ENCODE measurements around the gene PLAC9. TPM values are rescaled to one million over a fixed set of nuclear protein-coding genes. Genes with fewer than 3 reads are reported as not detected.

PLAC9 gene
- total RNA-seq, 1 experiment from 2014 or later = not detected

DNA sequence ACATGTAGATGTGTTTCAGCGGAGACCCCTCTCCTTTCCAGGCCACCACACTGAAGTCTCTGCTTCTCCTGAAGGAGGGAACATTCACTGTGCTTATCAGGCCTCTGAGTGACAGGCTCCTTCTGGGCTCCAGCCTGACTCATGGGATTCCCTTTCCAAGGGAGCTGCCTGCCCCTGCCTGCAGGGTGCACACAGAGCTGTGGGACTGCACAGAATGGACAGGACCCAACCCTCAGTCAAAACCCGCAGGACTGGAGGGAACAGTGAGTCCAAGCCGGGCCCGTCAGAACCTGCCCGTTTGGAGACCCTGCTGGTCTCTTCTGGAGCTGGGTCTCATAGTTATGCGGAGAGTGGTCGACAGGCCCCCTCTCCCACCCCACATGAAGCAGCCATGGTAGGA is 32.6 kb downstream of the PLAC9 start:
- intact Hi-C loops (cut with micrococcal nuclease; ENCODE audit: unreplicated experiment) = no loop called here
- no peaks in the 10 kb centered on the region for H3K9me3 ChIP-seq
- BruUV-seq (replicated peaks) = no TSS peak
- H3K36me3 ChIP-seq (ENCODE audit: control insufficient read depth, insufficient read depth, low read length) = peaks cover 8% of the 10 kb centered on the region
- no peak overlapping the region for H3K4me3 Mint-ChIP-seq (ENCODE audit: unreplicated experiment)
- H3K9me3 Mint-ChIP-seq (ENCODE audit: unreplicated experiment) = no peaks in the 10 kb centered on the region
- POLR2A ChIA-PET = no interaction called here
- CTCF ChIA-PET = no interaction called here
- peaks cover 93% of the 10 kb centered on the region for H3K36me3 Mint-ChIP-seq (ENCODE audit: insufficient read depth, unreplicated experiment)
- H3K27me3 ChIP-seq (replicated peaks; ENCODE audit: control insufficient read depth, insufficient read depth, low read length) = no peaks in the 10 kb centered on the region
- TF ChIP-seq, protein P1, sequence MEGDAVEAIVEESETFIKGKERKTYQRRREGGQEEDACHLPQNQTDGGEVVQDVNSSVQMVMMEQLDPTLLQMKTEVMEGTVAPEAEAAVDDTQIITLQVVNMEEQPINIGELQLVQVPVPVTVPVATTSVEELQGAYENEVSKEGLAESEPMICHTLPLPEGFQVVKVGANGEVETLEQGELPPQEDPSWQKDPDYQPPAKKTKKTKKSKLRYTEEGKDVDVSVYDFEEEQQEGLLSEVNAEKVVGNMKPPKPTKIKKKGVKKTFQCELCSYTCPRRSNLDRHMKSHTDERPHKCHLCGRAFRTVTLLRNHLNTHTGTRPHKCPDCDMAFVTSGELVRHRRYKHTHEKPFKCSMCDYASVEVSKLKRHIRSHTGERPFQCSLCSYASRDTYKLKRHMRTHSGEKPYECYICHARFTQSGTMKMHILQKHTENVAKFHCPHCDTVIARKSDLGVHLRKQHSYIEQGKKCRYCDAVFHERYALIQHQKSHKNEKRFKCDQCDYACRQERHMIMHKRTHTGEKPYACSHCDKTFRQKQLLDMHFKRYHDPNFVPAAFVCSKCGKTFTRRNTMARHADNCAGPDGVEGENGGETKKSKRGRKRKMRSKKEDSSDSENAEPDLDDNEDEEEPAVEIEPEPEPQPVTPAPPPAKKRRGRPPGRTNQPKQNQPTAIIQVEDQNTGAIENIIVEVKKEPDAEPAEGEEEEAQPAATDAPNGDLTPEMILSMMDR (IDR thresholded peaks at IDR 0.05; ENCODE audit: insufficient read depth in 1 of 2, low read depth in 1 of 2, low read length in 1 of 2, severe bottlenecking in 1 of 2, unreplicated experiment in 1 of 2) = peak in 1 of 2 experiments; percentile 23
- no peak overlapping the region for H3K4me3 ChIP-seq (ENCODE audit: low read depth, low read length)
- no peak overlapping the region for H3K27ac Mint-ChIP-seq (ENCODE audit: unreplicated experiment)
- DNase-seq = peak in 1 of 2 experiments; percentile 23
- peaks cover 22% of the 10 kb centered on the region for H3K4me1 Mint-ChIP-seq (ENCODE audit: low read depth, unreplicated experiment)
- H3K4me1 ChIP-seq = no peaks in the 10 kb centered on the region; the same call in 1 of the 2 replicates
- no peaks in the 10 kb centered on the region for H3K27me3 Mint-ChIP-seq (ENCODE audit: insufficient read depth, unreplicated experiment)

DNA sequence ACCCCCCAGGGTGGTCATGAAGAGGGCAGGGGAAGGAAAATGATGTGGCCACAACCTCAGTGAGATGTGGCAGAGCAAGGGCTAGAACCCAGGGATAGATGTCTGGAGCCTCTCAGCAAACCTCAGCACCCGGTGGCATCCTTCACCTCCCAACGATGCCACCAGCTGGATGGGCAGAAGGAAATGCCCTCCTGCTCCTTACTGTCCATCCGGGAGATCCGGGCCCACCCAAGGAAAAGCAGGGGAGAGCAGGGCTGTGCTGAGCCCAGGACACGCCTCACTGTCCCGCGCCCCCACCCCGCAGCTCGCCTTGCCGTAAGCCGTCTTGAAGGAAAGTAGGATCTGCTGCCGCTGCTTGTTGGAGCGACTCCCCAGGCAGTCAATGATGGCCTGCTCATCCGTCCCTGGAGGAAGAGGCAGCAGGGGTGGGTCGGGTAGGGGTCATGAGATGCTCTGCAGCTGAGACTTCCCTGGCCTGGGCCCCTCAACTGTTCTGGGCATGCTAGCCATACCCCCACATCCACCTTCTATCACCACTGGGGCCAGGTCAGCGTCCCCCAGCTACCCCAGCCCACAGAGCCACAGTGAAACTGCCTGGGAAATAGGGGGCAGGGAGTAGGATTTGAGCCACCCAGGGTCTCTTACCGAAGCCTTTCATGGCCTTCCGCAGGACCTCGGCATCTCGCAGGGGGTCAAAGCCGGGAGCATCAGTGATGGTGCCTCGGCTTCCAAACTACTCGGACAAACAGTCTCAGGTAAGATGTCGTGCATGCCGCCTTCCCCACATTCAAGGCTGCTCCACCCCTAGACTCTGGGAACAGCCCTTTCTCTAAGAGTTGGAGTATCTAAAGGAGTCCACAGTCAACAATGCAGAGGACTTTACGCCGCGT is 34.3 kb downstream of the PLAC9 start:
- Histone ChIP-seq H3K27me3 (replicated peaks; ENCODE audit: control insufficient read depth, insufficient read depth, low read length) (no peaks in the 10 kb centered on the region), H3K4me1 (peaks cover 2% of the 10 kb centered on the region), H3K9me3 (no peaks in the 10 kb centered on the region), H3K36me3 (ENCODE audit: control insufficient read depth, insufficient read depth, low read length) (peaks cover 10% of the 10 kb centered on the region), H3K4me3 (ENCODE audit: low read depth, low read length) (no peak overlapping the region)
- Mint-ChIP-seq H3K27ac (ENCODE audit: unreplicated experiment) (no peak overlapping the region), H3K27me3 (ENCODE audit: insufficient read depth, unreplicated experiment) (no peaks in the 10 kb centered on the region), H3K4me1 (ENCODE audit: low read depth, unreplicated experiment) (peaks cover 31% of the 10 kb centered on the region), H3K36me3 (ENCODE audit: insufficient read depth, unreplicated experiment) (peaks cover 90% of the 10 kb centered on the region), H3K4me3 (ENCODE audit: unreplicated experiment) (no peak overlapping the region), H3K9me3 (ENCODE audit: unreplicated experiment) (no peaks in the 10 kb centered on the region)
- TF ChIP-seq, protein P1 (IDR thresholded peaks at IDR 0.05; ENCODE audit: insufficient read depth in 1 of 2, low read depth in 1 of 2, low read length in 1 of 2, severe bottlenecking in 1 of 2, unreplicated experiment in 1 of 2) = no peak
- no peak for DNase-seq
- no TSS peak for BruUV-seq (replicated peaks)
- intact Hi-C loops (cut with micrococcal nuclease; ENCODE audit: unreplicated experiment) = no loop called here
- CTCF ChIA-PET = no interaction called here
- POLR2A ChIA-PET = no interaction called here

DNA sequence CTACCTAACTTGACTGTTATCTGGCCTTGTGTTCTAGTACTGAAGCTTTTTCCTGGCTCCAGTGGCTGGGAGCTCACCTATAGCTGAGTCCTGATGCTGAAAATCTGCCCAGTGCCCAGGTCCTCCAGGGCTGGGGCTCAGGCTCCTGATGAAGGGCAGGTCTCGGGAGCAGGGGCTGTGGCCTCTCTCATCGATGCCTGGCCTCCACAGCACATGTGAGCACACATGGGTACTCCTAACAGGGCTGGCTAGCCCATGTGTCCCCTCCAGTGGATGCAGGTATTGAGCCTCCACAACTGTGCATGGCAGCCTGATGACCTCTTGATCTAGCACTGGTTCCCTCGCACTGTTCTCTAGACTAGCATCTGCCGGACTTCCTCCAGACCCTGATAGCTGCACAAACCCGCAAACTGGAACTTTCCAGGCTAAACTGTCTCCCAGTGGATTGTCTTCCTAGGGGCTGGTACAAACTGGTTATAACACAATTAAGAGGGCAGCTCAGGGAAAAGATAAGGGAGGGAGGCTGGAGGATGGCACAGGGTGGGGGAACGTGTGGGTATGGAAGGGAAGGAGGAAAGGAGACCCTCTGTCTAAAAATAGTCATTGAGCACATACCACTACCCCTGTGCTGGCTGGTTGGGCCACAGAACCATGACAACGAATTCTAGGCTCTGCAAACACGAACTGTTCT is 35.1 kb downstream of the PLAC9 start:
- Mint-ChIP-seq H3K9me3 (ENCODE audit: unreplicated experiment) (no peaks in the 10 kb centered on the region), H3K4me1 (ENCODE audit: low read depth, unreplicated experiment) (peaks cover 31% of the 10 kb centered on the region), H3K4me3 (ENCODE audit: unreplicated experiment) (no peak overlapping the region), H3K27me3 (ENCODE audit: insufficient read depth, unreplicated experiment) (no peaks in the 10 kb centered on the region), H3K27ac (ENCODE audit: unreplicated experiment) (no peak overlapping the region), H3K36me3 (ENCODE audit: insufficient read depth, unreplicated experiment) (peaks cover 88% of the 10 kb centered on the region)
- DNase-seq = no peak
- H3K9me3 ChIP-seq = no peaks in the 10 kb centered on the region
- ChIA-PET CTCF (no interaction called here), POLR2A (no interaction called here)
- intact Hi-C loops (cut with micrococcal nuclease; ENCODE audit: unreplicated experiment) = no loop called here
- peaks cover 8% of the 10 kb centered on the region for H3K36me3 ChIP-seq (ENCODE audit: control insufficient read depth, insufficient read depth, low read length)
- TF ChIP-seq, protein P1 (IDR thresholded peaks at IDR 0.05; ENCODE audit: insufficient read depth in 1 of 2, low read depth in 1 of 2, low read length in 1 of 2, severe bottlenecking in 1 of 2, unreplicated experiment in 1 of 2) = no peak
- BruUV-seq (replicated peaks) = no TSS peak
- H3K4me1 ChIP-seq = peaks cover 2% of the 10 kb centered on the region
- H3K4me3 ChIP-seq (ENCODE audit: low read depth, low read length) = no peak overlapping the region
- no peaks in the 10 kb centered on the region for H3K27me3 ChIP-seq (replicated peaks; ENCODE audit: control insufficient read depth, insufficient read depth, low read length)
